ENCODE results near the gene S1PR5.

Gene S1PR5

DNA sequence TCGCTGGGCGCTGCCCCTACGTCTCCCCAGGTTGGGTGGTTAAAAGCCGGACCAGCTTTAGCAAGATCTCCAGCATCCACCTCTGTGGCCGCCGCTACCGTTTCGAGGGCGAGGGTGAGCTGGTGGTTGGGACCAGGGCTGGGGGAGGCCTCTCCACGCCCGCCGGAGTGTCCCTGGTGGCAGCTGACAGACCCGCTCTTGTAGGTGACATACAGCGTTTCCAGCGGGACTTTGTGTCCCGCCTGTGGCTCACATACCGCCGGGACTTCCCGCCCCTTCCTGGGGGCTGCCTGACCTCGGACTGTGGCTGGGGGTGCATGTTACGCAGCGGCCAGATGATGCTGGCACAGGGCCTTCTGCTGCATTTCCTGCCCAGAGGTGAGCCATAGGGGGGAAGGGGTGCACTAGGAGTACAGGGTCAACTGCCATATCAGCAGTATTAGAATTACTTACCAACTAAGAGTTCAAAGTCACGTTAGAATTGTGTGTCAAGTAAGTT, 27.6 kb upstream of the S1PR5 start:
- Histone ChIP-seq H3K79me2 (ENCODE audit: insufficient read depth, low read length) (peaks cover 7% of the 10 kb centered on the region; the same call in 1 of the 2 replicates), H3F3A (ENCODE audit: insufficient read depth) (peaks cover 10% of the 10 kb centered on the region), H2AFZ (ENCODE audit: low read depth, low read length, severe bottlenecking) (peak overlapping the region; percentile 90), H3K36me3 (ENCODE audit: low read length) (no peaks in the 10 kb centered on the region), H3K27me3 (ENCODE audit: low read length) (no peaks in the 10 kb centered on the region), H3K4me3 (ENCODE audit: insufficient read depth, low read length, poor library complexity, severe bottlenecking) (peak overlapping the region; percentile 94), H3K9me3 (ENCODE audit: insufficient read depth, low read length) (no peaks in the 10 kb centered on the region), H4K20me1 (ENCODE audit: low read depth, low read length) (no peaks in the 10 kb centered on the region), H3K9me2 (replicated peaks; ENCODE audit: insufficient read depth, low read length) (no peaks in the 10 kb centered on the region), H3K27ac (ENCODE audit: low read depth, low read length) (peak overlapping the region; percentile 41; the same call in 1 of the 2 replicates), H3K9ac (ENCODE audit: low read length) (peak overlapping the region; percentile 92), H3K4me2 (ENCODE audit: low read depth, low read length, poor library complexity, severe bottlenecking) (peak overlapping the region; percentile 74)
- TF ChIP-seq EZH2phosphoT487 (conservative IDR thresholded peaks at IDR 0.05; ENCODE audit: low read length) = no peak
- TF ChIP-seq, protein P1, sequence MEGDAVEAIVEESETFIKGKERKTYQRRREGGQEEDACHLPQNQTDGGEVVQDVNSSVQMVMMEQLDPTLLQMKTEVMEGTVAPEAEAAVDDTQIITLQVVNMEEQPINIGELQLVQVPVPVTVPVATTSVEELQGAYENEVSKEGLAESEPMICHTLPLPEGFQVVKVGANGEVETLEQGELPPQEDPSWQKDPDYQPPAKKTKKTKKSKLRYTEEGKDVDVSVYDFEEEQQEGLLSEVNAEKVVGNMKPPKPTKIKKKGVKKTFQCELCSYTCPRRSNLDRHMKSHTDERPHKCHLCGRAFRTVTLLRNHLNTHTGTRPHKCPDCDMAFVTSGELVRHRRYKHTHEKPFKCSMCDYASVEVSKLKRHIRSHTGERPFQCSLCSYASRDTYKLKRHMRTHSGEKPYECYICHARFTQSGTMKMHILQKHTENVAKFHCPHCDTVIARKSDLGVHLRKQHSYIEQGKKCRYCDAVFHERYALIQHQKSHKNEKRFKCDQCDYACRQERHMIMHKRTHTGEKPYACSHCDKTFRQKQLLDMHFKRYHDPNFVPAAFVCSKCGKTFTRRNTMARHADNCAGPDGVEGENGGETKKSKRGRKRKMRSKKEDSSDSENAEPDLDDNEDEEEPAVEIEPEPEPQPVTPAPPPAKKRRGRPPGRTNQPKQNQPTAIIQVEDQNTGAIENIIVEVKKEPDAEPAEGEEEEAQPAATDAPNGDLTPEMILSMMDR (IDR thresholded peaks at IDR 0.05; ENCODE audit: insufficient read depth, low read length, poor library complexity, severe bottlenecking) = no peak

DNA sequence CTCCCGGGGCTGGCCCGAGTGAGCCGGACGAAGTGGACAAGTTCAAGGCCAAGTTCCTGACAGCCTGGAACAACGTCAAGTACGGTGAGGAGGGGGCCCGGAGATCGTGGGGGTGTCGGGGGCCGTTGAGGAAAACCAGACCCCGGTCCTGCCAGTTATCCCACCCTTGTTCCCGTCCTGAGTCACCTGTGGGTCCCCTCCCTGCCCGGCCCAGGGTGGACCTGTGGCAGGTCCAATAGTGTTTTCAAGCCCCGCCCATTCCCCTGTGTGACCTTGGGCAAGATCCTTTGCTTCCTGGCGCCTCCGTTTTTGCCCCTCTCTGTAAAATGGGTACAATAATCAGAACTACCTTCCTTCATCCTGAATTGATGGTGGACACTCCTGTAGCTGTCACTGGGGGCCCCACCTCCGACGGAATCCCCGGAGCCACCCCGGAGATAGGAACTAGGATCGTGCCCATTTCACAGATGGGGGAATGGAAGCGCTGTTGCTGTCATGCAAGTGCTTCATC, 27.1 kb upstream of the S1PR5 start:
- H3K27me3 ChIP-seq (ENCODE audit: low read length) = no peaks in the 10 kb centered on the region
- H3K9me3 ChIP-seq (ENCODE audit: insufficient read depth, low read length) = no peaks in the 10 kb centered on the region
- H4K20me1 ChIP-seq (ENCODE audit: low read depth, low read length) = no peaks in the 10 kb centered on the region
- H3F3A ChIP-seq (ENCODE audit: insufficient read depth) = peaks cover 10% of the 10 kb centered on the region
- peak overlapping the region; percentile 92 for H3K9ac ChIP-seq (ENCODE audit: low read length)
- no peaks in the 10 kb centered on the region for H3K9me2 ChIP-seq (replicated peaks; ENCODE audit: insufficient read depth, low read length)
- H3K27ac ChIP-seq (ENCODE audit: low read depth, low read length) = peak overlapping the region; percentile 41
- TF ChIP-seq, protein P1 (IDR thresholded peaks at IDR 0.05; ENCODE audit: insufficient read depth, low read length, poor library complexity, severe bottlenecking) = no peak
- TF ChIP-seq EZH2phosphoT487 (conservative IDR thresholded peaks at IDR 0.05; ENCODE audit: low read length) = no peak
- H3K79me2 ChIP-seq (ENCODE audit: insufficient read depth, low read length) = peaks cover 7% of the 10 kb centered on the region; the same call in 1 of the 2 replicates
- no peaks in the 10 kb centered on the region for H3K36me3 ChIP-seq (ENCODE audit: low read length)
- H3K4me3 ChIP-seq (ENCODE audit: insufficient read depth, low read length, poor library complexity, severe bottlenecking) = peak overlapping the region; percentile 94
- H3K4me2 ChIP-seq (ENCODE audit: low read depth, low read length, poor library complexity, severe bottlenecking) = peak overlapping the region; percentile 74
- peak overlapping the region; percentile 90 for H2AFZ ChIP-seq (ENCODE audit: low read depth, low read length, severe bottlenecking)

DNA sequence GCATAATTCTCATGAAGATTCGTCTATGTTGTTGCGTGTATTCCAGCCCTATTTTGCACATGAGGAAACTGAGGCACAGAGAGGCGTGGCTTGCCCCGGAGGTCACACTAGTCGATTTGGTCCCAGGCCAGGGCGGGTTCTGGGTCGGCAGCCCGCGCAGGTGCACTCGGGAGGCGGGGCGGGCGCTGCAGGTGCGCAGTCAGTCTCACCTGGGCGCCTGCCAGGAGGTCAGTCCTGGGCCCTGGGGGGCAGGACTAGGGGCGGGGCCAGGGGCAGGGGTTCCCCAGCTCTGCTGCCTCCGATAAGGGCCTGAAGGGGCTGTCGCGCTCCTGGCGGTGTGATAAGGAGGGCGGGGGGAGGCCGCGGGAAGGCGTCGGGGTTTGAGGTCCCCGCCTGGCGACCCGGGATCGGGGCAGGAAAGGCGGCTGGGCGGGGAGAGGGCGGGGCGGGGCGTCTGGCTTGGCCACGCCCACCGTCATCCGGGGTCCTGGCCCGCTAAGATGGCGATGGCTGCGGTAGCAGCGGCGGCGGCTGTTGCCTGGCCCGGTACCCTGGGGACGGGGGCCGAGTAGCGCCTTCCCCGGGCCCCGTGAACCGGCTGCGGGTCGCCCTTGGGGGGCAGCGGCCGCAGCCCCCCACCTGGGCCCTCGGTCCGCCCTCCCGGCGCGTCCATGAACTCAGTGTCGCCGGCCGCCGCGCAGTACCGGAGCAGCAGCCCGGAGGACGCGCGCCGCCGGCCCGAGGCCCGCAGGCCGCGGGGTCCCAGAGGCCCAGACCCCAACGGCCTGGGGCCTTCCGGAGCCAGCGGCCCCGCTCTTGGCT, 26.4 kb upstream of the S1PR5 start, which contains the start of gene ATG4D:
ATG4D (plus strand) TSS at position 485 of the 822 bp plus-strand sequence; CDS start at position 672, 187 bp downstream.
- Histone ChIP-seq H3K9me2 (replicated peaks; ENCODE audit: insufficient read depth, low read length) (no peaks in the 10 kb centered on the region), H3K27ac (ENCODE audit: low read depth, low read length) (peak within 1 kb of the TSS; percentile 41), H2AFZ (ENCODE audit: low read depth, low read length, severe bottlenecking) (peak within 1 kb of the TSS; percentile 90), H3F3A (ENCODE audit: insufficient read depth) (peaks cover 10% of the 10 kb centered on the region), H4K20me1 (ENCODE audit: low read depth, low read length) (no peaks in the 10 kb centered on the region), H3K9ac (ENCODE audit: low read length) (peak within 1 kb of the TSS; percentile 92), H3K79me2 (ENCODE audit: insufficient read depth, low read length) (peaks cover 7% of the 10 kb centered on the region; the same call in 1 of the 2 replicates), H3K27me3 (ENCODE audit: low read length) (no peaks in the 10 kb centered on the region), H3K4me3 (ENCODE audit: insufficient read depth, low read length, poor library complexity, severe bottlenecking) (peak within 1 kb of the TSS; percentile 94), H3K4me2 (ENCODE audit: low read depth, low read length, poor library complexity, severe bottlenecking) (peak within 1 kb of the TSS; percentile 74), H3K36me3 (ENCODE audit: low read length) (no peaks in the 10 kb centered on the region), H3K9me3 (ENCODE audit: insufficient read depth, low read length) (no peaks in the 10 kb centered on the region)
- TF ChIP-seq, protein P1 (IDR thresholded peaks at IDR 0.05; ENCODE audit: insufficient read depth, low read length, poor library complexity, severe bottlenecking) = no peak
- no peak for TF ChIP-seq EZH2phosphoT487 (conservative IDR thresholded peaks at IDR 0.05; ENCODE audit: low read length)

Data from SU-DHL-6 (cell line).